Measurements from ENCODE around the gene FARP1.

The FARP1 gene

GRCh38 chr13:98203646-98204326, 60.9 kb downstream of the FARP1 start:
- DNase-seq: no peak

- no peak for DNase-seq
Measured at GRCh38 chr13:98204546-98204945, 61.7 kb downstream of the FARP1 start.

GRCh38 chr13:98206946-98207345, 64.1 kb downstream of the FARP1 start:
- DNase-seq: no peak

DNA sequence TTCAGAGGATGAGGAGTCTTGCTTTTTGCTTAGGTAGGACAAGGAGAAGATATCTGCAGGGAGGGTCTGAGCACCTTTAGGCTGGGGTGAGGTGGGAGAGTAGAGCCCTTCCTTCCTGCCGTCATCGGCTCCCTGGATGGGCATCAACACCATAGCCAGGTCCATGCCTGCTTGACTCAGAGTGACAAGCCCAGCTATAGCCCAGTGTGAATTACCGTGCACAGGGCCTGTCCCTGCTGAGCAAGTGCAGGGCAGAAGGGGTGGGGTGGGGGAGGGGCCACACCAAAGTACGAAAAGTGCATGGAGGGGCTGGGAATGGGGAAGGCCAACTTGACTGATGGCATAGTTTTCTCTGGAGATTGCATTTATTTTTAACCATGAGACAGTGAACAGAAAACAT, 64.5 kb downstream of the FARP1 start:
- no peak for DNase-seq

GRCh38 chr13:98208606-98209005, 65.7 kb downstream of the FARP1 start:
- DNase-seq: no peak

DNA sequence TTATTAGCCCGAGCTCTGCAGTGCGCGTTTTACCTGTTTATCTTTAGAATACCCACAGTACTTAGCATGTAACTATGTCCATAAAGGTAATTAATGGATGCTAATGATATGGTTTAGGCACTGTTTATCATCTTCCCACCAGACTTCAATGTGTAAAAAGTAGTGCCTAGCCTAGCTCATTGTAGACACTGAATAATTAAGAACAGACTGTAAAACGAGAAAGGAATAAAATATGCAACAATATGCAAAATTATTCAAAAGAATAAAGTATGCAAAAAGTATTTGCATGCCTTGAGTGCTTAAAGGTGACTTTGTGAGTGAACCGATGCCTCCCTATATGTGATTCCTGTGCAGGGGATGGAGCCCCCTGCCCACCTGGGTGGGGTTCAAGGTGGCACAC, 69.9 kb downstream of the FARP1 start:
- no peak for DNase-seq

DNA sequence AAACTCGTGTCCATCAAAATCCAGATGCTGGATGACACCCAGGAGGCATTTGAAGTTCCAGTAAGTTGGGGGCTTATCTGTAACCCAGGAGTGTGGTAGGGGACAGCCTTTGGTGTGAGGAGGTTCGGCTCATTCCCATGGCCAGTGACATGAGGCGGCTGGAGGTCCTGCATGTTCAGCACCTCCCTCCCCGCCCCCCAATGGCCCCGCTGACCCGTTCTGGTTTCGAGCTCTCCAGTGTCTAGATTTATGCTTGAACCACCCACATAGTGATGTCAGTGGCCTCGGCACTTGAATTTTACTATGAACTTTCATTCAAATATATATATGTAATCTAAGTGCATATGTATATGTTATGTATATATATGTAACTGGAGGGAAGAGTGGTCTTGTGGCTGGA, 70.5 kb downstream of the FARP1 start:
- DNase-seq: no peak

DNA sequence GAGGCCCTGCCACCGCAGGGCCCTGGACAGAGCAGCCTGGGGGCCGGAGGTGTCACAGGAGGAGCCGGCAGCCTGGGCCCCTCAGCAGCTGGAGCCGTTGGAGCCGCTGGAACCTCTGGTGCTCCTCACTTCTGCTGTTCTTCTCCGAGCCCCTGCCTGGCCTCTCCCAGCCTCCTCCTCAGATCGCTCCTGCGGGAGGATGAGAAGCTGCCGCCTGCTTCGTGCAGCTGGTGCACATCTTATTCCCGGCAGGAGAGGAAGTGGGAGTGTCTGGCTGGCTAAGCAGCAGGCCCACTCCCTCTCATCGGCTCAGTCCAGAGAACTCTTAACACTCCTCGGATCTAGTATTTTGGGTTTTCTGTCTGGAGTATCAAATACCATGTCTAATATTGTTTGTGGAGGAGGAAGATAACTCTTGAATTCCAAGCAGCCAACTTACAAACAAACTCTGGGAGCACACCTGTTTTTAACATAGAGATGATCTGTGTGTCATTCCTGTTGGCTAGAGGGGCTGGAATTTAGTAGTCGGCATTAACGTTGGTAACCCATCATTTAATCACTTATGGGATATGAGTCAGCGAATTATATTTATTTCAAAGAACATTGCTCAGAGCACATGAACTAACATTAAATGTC, 71.2 kb downstream of the FARP1 start:
- DNase-seq: no peak

DNA sequence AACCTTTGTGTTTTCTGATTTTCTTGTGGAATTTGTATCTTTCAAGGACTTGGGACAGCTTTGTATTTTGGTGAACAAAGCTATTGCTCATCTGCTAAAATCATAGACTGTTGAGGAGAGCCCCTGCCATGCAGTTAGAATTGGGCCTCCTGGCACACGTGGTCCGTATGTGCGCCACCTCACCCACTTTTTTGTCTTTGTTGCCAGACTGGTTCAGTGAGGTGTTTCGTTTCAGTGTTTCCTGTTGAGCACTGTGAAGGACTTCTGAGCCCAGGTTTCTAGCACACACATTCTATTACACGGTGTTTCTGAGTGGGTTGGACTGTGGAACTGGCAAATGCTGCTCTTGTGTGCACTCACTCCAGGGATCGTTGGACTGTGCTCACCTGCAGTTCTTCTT, 71.8 kb downstream of the FARP1 start:
- DNase-seq: no peak

GRCh38 chr13:98215508-98215907, 72.6 kb downstream of the FARP1 start:
- DNase-seq: no peak

GRCh38 chr13:98216135-98216565, 73.3 kb downstream of the FARP1 start:
- DNase-seq: no peak

GRCh38 chr13:98216711-98217285, 73.9 kb downstream of the FARP1 start:
- no peak for DNase-seq

GRCh38 chr13:98217597-98217996, 74.7 kb downstream of the FARP1 start:
- DNase-seq: no peak

DNA sequence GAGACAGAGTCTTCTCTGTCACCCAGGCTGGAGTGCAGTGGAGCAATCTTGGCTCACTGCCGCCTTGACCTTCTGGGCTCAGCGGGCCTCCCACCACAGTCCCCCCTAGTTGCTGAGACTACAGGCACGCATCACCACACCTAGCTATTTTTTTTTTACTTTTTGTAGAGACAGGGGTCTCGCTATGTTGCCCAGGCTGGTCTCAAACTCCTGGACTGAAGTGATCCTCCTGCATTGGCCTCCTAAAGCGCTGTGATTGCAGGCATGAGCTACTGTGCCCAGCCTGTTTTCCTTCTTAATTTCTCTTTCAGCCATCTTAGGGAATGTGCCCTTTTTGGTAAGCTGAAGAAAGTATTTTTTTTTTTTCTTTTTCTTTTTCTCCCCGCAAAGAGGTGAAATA, 76.8 kb downstream of the FARP1 start:
- no peak for DNase-seq

DNA sequence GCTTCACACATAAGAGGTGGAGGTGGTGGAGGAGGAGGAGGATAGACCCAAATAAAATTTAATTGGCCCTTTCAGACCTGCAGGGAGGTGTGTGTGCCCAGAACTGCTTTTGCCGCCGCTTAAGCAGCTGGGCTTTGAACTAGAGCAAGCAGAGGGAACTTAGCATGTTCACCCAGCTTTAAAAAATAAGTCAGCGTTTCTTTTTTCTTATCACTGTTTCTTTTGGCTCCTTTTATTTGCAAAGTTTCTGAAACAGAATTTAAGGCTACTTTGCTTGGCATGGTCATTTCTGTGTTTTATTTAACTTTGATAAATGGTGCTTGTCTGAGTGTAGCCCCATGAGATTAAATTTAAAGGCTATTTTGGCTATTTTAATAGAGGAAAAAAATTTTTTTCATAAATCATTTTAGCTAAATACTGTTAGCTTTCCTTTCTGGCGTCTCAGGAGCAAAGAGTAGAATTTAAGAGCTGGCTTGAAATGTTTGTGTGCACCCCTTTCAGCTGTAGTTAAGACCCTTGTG, 77.4 kb downstream of the FARP1 start:
- DNase-seq: no peak

GRCh38 chr13:98221234-98221633, 78.3 kb downstream of the FARP1 start:
- no peak for DNase-seq

DNA sequence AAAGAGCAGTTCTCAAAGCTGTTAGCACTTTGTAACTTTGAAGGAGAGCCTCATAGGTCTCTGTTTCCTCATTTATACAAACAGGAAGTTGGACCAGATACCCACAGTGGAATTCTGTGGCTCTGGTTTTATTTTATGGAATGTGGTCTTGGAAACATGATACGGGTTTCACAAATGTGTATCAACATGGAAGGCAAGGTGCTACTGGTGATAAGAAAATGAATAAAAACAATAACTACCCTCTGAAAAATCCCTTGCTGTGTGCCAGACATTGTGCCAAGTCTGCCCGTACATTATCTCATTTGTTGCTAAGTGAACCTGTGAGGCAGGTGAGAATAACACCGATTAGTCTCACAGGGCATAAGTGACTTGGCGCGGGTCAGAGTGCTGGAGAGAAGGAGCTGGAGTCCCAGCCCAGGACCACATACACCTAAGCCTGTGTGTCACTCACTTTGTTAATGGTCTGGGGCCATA, 79.2 kb downstream of the FARP1 start:
- DNase-seq: no peak

- DNase-seq: no peak
Measured at GRCh38 chr13:98222816-98223215, 79.9 kb downstream of the FARP1 start.

DNA sequence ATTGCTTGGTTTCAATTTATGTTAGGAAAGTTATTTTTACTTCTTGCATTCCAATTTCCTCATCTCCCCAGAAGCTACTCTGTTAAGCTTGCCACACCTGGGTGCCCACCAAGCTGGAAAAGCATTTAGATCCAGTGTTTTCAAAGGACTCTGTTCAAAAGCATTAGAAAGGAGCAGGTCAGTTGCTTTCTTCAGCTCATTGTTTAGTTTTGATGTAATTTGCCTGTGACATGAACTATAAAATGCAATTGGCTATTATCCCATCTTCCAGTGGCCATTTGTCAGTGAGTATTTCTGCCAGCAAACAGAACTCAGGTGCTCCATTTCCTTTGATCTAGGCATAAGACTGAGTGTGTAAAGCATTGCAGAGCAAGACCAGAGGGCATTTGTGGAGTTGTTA, 80.8 kb downstream of the FARP1 start:
- DNase-seq: no peak

- DNase-seq: no peak
Measured at GRCh38 chr13:98224557-98224956, 81.7 kb downstream of the FARP1 start.

- no peak for DNase-seq
Measured at GRCh38 chr13:98225036-98225940, 82.4 kb downstream of the FARP1 start.

GRCh38 chr13:98226496-98226895, 83.6 kb downstream of the FARP1 start:
- DNase-seq: no peak

Data from retina (tissue), 1 donor.